HepG2 (cell line): ENCODE results near the gene GRIN3B. TPM values are rescaled to one million over a fixed set of nuclear protein-coding genes. Genes with fewer than 3 reads are reported as not detected.
A peak's percentile ranks its signal among the peaks of the same experiment; 100 is the strongest.

Experiments used
- GZF1 ChIP-seq: sonication (generic); formaldehyde crosslinking; IDR thresholded peaks from 2 replicates; pipeline ENCODE4 v1.5.1; 2020; ENCODE audit warnings: mild to moderate bottlenecking, missing genetic modification reagents
- MYC ChIP-seq: sonication (generic); formaldehyde crosslinking; IDR thresholded peaks from 2 replicates; pipeline ENCODE4 v1.9.0; 2021; ENCODE audit warnings: missing genetic modification reagents, borderline replicate concordance
- NR2F6 ChIP-seq, 2 experiments: IDR thresholded peaks; 2 replicates each; pipeline ENCODE4 v1.6.1; 2016; ENCODE audit warnings: antibody characterized with exemption in 1 of 2, mild to moderate bottlenecking in 1 of 2
- RCOR2 ChIP-seq: IDR thresholded peaks from 2 replicates; pipeline ENCODE4 v1.6.1; 2016; ENCODE audit warnings: missing biosample characterization, missing genetic modification reagents
- SAP130 ChIP-seq: IDR thresholded peaks from 2 replicates; pipeline ENCODE4 v1.6.1; 2016; ENCODE audit warnings: low read depth
- ZFP41 ChIP-seq: sonication (generic); formaldehyde crosslinking; IDR thresholded peaks from 2 replicates; pipeline ENCODE4 v1.4.0; 2020; ENCODE audit warnings: mild to moderate bottlenecking, missing genetic modification reagents, borderline replicate concordance
- ZNF549 ChIP-seq: sonication (generic); formaldehyde crosslinking; IDR thresholded peaks from 2 replicates; pipeline ENCODE4 v1.5.0; 2020; ENCODE audit warnings: missing genetic modification reagents
- ZNF761 ChIP-seq: sonication (generic); formaldehyde crosslinking; conservative IDR thresholded peaks from 2 replicates; pipeline ENCODE4 v1.4.0; 2020; ENCODE audit warnings: mild to moderate bottlenecking, missing genetic modification reagents
- polyA plus RNA-seq, 8 experiments: library from polyadenylated mRNA; depleted of rRNA in 3 of 8; stranded (reverse) in 7 of 8; unstranded in 1 of 8; fragments of >200 nt; fragmentation: Illumina TruSeq in 4 of 8; extraction: Trizol in 4 of 8; gene quantifications; 2 replicates each; pipeline versions ENCODE4 v1.2.1 to v1.2.3, GENCODE V29; 2011 to 2016; ENCODE audit warnings: low read depth in 4 of 8, missing spikeins in 1 of 8, mixed read lengths in 1 of 8; ENCODE audit not compliant: insufficient read depth in 1 of 8
- total RNA-seq, 5 experiments: library from RNA; depleted of rRNA; stranded (reverse); fragments of >200 nt; fragmentation: Illumina TruSeq; extraction: Trizol; gene quantifications; 2 replicates each; pipeline ENCODE4 v1.2.3, GENCODE V29; 2016; ENCODE audit warnings: low read depth in 1 of 5
- TF ChIP-seq, protein P1 (sequence below): fragments of 450-650 bp; IDR thresholded peaks from 2 replicates; pipeline ENCODE4 v1.6.1; 2017; ENCODE audit warnings: mild to moderate bottlenecking
- TF ChIP-seq, protein P2 (sequence below): sonication (generic); formaldehyde crosslinking; IDR thresholded peaks from 2 replicates; pipeline ENCODE4 v1.5.0; 2020; ENCODE audit warnings: missing genetic modification reagents
- TF ChIP-seq, protein P3 (sequence below): sonication (generic); formaldehyde crosslinking; IDR thresholded peaks from 2 replicates; pipeline ENCODE4 v1.4.0; 2020; ENCODE audit warnings: missing genetic modification reagents, mild to moderate bottlenecking, borderline replicate concordance

Gene GRIN3B
- total and polyA plus RNA-seq, 2 of the 13 experiments (the other 11 are each of a cell fraction or from before 2014, with no cell fraction given) = 0.07 to 0.20 TPM

DNA sequence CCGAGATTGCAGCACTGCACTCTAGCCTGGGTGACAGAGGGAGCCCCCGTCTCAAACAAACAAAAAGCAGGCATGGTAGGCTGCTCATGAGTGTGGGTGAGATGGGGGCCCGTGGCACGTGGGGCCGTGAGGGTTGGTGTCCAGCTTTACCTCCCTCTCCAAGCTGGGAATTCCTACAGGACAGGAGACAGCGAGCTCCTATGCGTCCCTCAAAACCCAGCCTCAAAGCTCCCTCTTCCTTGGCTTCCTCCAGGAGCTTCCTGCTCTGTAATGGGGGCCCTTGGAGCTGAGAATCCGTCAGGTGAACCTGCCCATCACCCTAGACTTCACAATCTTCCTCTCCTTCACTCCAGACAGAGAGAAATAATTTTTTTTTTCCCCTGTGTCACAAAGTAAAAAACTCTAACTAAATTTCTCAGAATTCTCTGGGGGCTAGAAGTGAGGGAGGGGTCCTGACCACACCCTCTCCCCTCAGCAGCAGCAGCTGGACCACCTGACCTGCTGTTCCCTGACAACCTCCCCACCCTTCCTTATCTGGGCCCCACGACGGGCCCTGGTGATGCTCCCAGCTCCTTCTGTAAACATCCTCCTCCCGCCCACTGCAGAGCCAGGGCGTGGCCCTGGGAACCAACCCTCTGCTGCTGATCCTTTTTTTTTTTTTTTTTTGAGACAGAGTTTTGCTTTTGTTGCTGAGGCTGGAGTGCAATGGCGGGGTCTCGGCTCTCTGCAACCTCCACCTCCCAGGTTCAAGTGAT is 38.2 kb upstream of the GRIN3B start (continued):
- TF ChIP-seq, protein P1, sequence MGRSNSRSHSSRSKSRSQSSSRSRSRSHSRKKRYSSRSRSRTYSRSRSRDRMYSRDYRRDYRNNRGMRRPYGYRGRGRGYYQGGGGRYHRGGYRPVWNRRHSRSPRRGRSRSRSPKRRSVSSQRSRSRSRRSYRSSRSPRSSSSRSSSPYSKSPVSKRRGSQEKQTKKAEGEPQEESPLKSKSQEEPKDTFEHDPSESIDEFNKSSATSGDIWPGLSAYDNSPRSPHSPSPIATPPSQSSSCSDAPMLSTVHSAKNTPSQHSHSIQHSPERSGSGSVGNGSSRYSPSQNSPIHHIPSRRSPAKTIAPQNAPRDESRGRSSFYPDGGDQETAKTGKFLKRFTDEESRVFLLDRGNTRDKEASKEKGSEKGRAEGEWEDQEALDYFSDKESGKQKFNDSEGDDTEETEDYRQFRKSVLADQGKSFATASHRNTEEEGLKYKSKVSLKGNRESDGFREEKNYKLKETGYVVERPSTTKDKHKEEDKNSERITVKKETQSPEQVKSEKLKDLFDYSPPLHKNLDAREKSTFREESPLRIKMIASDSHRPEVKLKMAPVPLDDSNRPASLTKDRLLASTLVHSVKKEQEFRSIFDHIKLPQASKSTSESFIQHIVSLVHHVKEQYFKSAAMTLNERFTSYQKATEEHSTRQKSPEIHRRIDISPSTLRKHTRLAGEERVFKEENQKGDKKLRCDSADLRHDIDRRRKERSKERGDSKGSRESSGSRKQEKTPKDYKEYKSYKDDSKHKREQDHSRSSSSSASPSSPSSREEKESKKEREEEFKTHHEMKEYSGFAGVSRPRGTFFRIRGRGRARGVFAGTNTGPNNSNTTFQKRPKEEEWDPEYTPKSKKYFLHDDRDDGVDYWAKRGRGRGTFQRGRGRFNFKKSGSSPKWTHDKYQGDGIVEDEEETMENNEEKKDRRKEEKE = no peak
- TF ChIP-seq ZNF549 (CRISPR knock-in tag) = no peak
- no peak for TF ChIP-seq ZNF761 (CRISPR knock-in tag)
- no peak for TF ChIP-seq MYC (CRISPR knock-in tag)
- peak; percentile 49 for TF ChIP-seq SAP130
- no peak for TF ChIP-seq GZF1 (CRISPR knock-in tag)
- TF ChIP-seq, protein P2, sequence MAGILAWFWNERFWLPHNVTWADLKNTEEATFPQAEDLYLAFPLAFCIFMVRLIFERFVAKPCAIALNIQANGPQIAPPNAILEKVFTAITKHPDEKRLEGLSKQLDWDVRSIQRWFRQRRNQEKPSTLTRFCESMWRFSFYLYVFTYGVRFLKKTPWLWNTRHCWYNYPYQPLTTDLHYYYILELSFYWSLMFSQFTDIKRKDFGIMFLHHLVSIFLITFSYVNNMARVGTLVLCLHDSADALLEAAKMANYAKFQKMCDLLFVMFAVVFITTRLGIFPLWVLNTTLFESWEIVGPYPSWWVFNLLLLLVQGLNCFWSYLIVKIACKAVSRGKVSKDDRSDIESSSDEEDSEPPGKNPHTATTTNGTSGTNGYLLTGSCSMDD = no peak
- TF ChIP-seq RCOR2 (CRISPR knock-in tag) = 0 out of 2 replicates have a peak, but pooled peaks have one; percentile 18
- no peak for TF ChIP-seq NR2F6 (IDR thresholded peaks at IDR 0.05)
- 0 out of 2 replicates have a peak, but pooled peaks have one; percentile 15 for TF ChIP-seq NR2F6 (CRISPR knock-in tag; IDR thresholded peaks at IDR 0.05)
- TF ChIP-seq, protein P3, sequence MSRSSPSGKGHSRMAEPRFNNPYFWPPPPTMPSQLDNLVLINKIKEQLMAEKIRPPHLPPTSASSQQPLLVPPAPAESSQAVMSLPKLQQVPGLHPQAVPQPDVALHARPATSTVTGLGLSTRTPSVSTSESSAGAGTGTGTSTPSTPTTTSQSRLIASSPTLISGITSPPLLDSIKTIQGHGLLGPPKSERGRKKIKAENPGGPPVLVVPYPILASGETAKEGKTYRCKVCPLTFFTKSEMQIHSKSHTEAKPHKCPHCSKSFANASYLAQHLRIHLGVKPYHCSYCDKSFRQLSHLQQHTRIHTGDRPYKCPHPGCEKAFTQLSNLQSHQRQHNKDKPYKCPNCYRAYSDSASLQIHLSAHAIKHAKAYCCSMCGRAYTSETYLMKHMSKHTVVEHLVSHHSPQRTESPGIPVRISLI (CRISPR knock-in tag) = peak; percentile 71; the same call in 1 of the 2 replicates
- TF ChIP-seq ZFP41 (CRISPR knock-in tag) = no peak
- TF ChIP-seq, all 625 proteins: peak for 22
